Trophoblast cell (in vitro differentiated cells and primary cell): Measurements from ENCODE around the gene HTT.

Experiments used
- DNase-seq, 2 donors: peaks; one replicate each; pipeline ENCODE4 v3.0.0-alpha.2; 2016
- H2AFZ ChIP-seq: 2 replicates; pipeline ENCODE4 v1.6.1; 2013; ENCODE audit warnings: low read length, moderate library complexity, mild to moderate bottlenecking; ENCODE audit not compliant: insufficient read depth, poor library complexity
- H2AK5ac ChIP-seq: 2 replicates; pipeline ENCODE4 v1.6.1; 2013; ENCODE audit warnings: mild to moderate bottlenecking, low read length
- H2BK120ac ChIP-seq: 2 replicates; pipeline ENCODE4 v1.6.1; 2013; ENCODE audit warnings: low read length, mild to moderate bottlenecking, moderate library complexity; ENCODE audit not compliant: insufficient read depth, poor library complexity
- H2BK12ac ChIP-seq: 2 replicates; pipeline ENCODE4 v1.6.1; 2013; ENCODE audit warnings: mild to moderate bottlenecking, low read length, moderate library complexity
- H2BK5ac ChIP-seq: 2 replicates; pipeline ENCODE4 v1.6.1; 2013; ENCODE audit warnings: low read length, low read depth, moderate library complexity, mild to moderate bottlenecking; ENCODE audit not compliant: poor library complexity
- H3K14ac ChIP-seq: 2 replicates; pipeline ENCODE4 v1.6.1; 2013; ENCODE audit warnings: mild to moderate bottlenecking, low read length
- H3K18ac ChIP-seq: 2 replicates; pipeline ENCODE4 v1.6.1; 2013; ENCODE audit warnings: mild to moderate bottlenecking, low read length
- H3K23ac ChIP-seq: 2 replicates; pipeline ENCODE4 v1.6.1; 2013; ENCODE audit warnings: low read length
- H3K27ac ChIP-seq: 2 replicates; pipeline ENCODE4 v1.5.1; 2013; ENCODE audit warnings: low read depth, mild to moderate bottlenecking, inconsistent platforms, low read length, moderate library complexity
- H3K27me3 ChIP-seq: 2 replicates; pipeline ENCODE4 v1.6.1; 2013; ENCODE audit warnings: inconsistent platforms, mild to moderate bottlenecking, low read length, moderate library complexity; ENCODE audit not compliant: insufficient read depth
- H3K36me3 ChIP-seq, 2 experiments: 1 replicate in 1 of 2; 2 replicates in 1 of 2; pipeline ENCODE4 v1.6.1; 2013; ENCODE audit warnings: low read length in 2 of 2, mild to moderate bottlenecking in 2 of 2, moderate library complexity in 1 of 2; ENCODE audit not compliant: insufficient read depth in 2 of 2, control insufficient read depth in 1 of 2
- H3K4ac ChIP-seq: 2 replicates; pipeline ENCODE4 v1.6.1; 2013; ENCODE audit warnings: low read depth, mild to moderate bottlenecking, low read length, moderate library complexity
- H3K4me1 ChIP-seq, 2 experiments: 1 replicate in 1 of 2; 2 replicates in 1 of 2; pipeline ENCODE4 v1.6.1; 2013; ENCODE audit warnings: low read length in 2 of 2, mild to moderate bottlenecking in 2 of 2, moderate library complexity in 1 of 2; ENCODE audit not compliant: insufficient read depth in 2 of 2, control insufficient read depth in 1 of 2
- H3K4me2 ChIP-seq: 2 replicates; pipeline ENCODE4 v1.6.1; 2013; ENCODE audit warnings: inconsistent platforms, mild to moderate bottlenecking, low read length, moderate library complexity
- H3K4me3 ChIP-seq: 2 replicates; pipeline ENCODE4 v1.5.1; 2013; ENCODE audit warnings: mild to moderate bottlenecking, low read depth, low read length, inconsistent platforms
- H3K79me1 ChIP-seq: one replicate; pipeline ENCODE4 v1.6.1; 2013; ENCODE audit warnings: low read length
- H3K79me2 ChIP-seq: 2 replicates; pipeline ENCODE4 v1.6.1; 2013; ENCODE audit warnings: low read length, mild to moderate bottlenecking; ENCODE audit not compliant: control insufficient read depth, insufficient read depth, poor library complexity
- H3K9ac ChIP-seq: 2 replicates; pipeline ENCODE4 v1.6.1; 2013; ENCODE audit warnings: mild to moderate bottlenecking, low read length
- H3K9me3 ChIP-seq: 2 replicates; pipeline ENCODE4 v1.6.1; 2013; ENCODE audit warnings: low read depth, mild to moderate bottlenecking, control low read depth, inconsistent platforms, low read length; ENCODE audit not compliant: insufficient read depth
- H4K12ac ChIP-seq: 2 replicates; pipeline ENCODE4 v1.6.1; 2013; ENCODE audit warnings: low read depth, mild to moderate bottlenecking, low read length, moderate library complexity
- H4K8ac ChIP-seq: 2 replicates; pipeline ENCODE4 v1.6.1; 2013; ENCODE audit warnings: low read depth, mild to moderate bottlenecking, low read length, moderate library complexity
- H4K91ac ChIP-seq: one replicate; pipeline ENCODE4 v1.6.1; 2013; ENCODE audit warnings: low read depth, mild to moderate bottlenecking, low read length, moderate library complexity
- WGBS: extraction: QIAGEN DNeasy Blood & Tissue Kit; methylation state at CpG from one replicate; pipeline ENCODE4 v1.1.7; 2013; ENCODE audit warnings: missing lambda C conversion rate; ENCODE audit not compliant: insufficient read length, insufficient coverage; ENCODE audit errors: extremely low coverage; 5-methylcytosine and 5-hydroxymethylcytosine counted together

The HTT gene

DNA sequence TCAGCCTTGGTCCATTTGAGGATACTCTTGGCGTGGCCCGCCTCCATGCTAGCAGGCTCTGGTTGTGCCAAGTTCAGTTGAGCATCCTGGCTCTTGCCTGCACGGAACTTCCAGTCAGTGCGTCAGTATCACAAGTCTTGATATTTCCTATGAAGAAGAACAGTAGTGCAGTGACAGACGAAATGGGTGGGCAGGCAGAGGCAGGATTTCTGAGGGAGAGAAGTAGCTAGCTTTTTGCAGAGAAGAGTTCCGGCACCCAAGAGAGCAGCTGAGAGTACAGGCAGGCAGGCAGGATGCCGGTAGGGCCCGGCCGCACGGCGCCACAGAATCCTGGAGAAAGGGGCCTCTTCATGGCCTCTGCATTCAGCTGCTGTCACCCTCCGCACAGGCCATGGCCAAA lies 118.3 kb downstream of the HTT start:
- no peak for DNase-seq
- Histone ChIP-seq H3K27ac (no peak overlapping the region), H3K4ac (no peak overlapping the region), H3K14ac (no peak overlapping the region), H3K79me1 (no peaks in the 10 kb centered on the region), H2BK120ac (no peak overlapping the region), H2AFZ (no peak overlapping the region), H2AK5ac (no peak overlapping the region), H3K9me3 (no peaks in the 10 kb centered on the region), H2BK12ac (no peak overlapping the region), H4K91ac (no peak overlapping the region), H3K79me2 (no peaks in the 10 kb centered on the region), H3K36me3 (peaks cover 36 to 43% of the 10 kb centered on the region in 2 experiments), H4K8ac (no peak overlapping the region), H2BK5ac (no peak overlapping the region), H3K18ac (no peak overlapping the region), H3K4me2 (no peak overlapping the region), H4K12ac (no peak overlapping the region), H3K9ac (no peak overlapping the region), H3K27me3 (no peaks in the 10 kb centered on the region), H3K23ac (no peak overlapping the region), H3K4me3 (no peak overlapping the region), H3K4me1 (no peaks in the 10 kb centered on the region)
- WGBS, result no CpG with 5 or more reads among the region's 12 CpGs

GRCh38 chr4:3193531-3194203 lies 119.2 kb downstream of the HTT start:
- no peak overlapping the region for H2AK5ac ChIP-seq
- no peak overlapping the region for H3K4ac ChIP-seq
- no peak overlapping the region for H2BK5ac ChIP-seq
- no peak overlapping the region for H3K4me3 ChIP-seq
- no peak overlapping the region for H2BK12ac ChIP-seq
- no peaks in the 10 kb centered on the region for H3K9me3 ChIP-seq
- H3K18ac ChIP-seq, result no peak overlapping the region
- peaks cover 32 to 40% of the 10 kb centered on the region in 2 experiments for H3K36me3 ChIP-seq
- no peak for DNase-seq
- no peak overlapping the region for H3K14ac ChIP-seq
- no peak overlapping the region for H2BK120ac ChIP-seq
- no peak overlapping the region for H4K8ac ChIP-seq
- no peak overlapping the region for H2AFZ ChIP-seq
- H3K23ac ChIP-seq, result no peak overlapping the region
- no peak overlapping the region for H4K91ac ChIP-seq
- no peaks in the 10 kb centered on the region for H3K27me3 ChIP-seq
- H3K79me1 ChIP-seq, result no peaks in the 10 kb centered on the region
- H3K79me2 ChIP-seq, result no peaks in the 10 kb centered on the region
- no peak overlapping the region for H4K12ac ChIP-seq
- H3K4me1 ChIP-seq, result no peaks in the 10 kb centered on the region
- H3K27ac ChIP-seq, result no peak overlapping the region
- no peak overlapping the region for H3K4me2 ChIP-seq
- no CpG with 5 or more reads among the region's 6 CpGs for WGBS
- H3K9ac ChIP-seq, result no peak overlapping the region

- H2AFZ ChIP-seq, result no peak overlapping the region
- WGBS, result no CpG with 5 or more reads among the region's 7 CpGs
- H2BK5ac ChIP-seq, result no peak overlapping the region
- no peak overlapping the region for H2AK5ac ChIP-seq
- no peaks in the 10 kb centered on the region for H3K79me2 ChIP-seq
- H4K12ac ChIP-seq, result no peak overlapping the region
- H3K9me3 ChIP-seq, result no peaks in the 10 kb centered on the region
- no peak overlapping the region for H3K4me2 ChIP-seq
- no peak overlapping the region for H3K4me3 ChIP-seq
- H3K9ac ChIP-seq, result no peak overlapping the region
- H3K14ac ChIP-seq, result no peak overlapping the region
- no peak overlapping the region for H4K91ac ChIP-seq
- H2BK120ac ChIP-seq, result no peak overlapping the region
- DNase-seq, result no peak
- no peaks in the 10 kb centered on the region for H3K4me1 ChIP-seq
- no peak overlapping the region for H3K27ac ChIP-seq
- H3K36me3 ChIP-seq, result peaks cover 39 to 42% of the 10 kb centered on the region in 2 experiments
- H4K8ac ChIP-seq, result no peak overlapping the region
- H3K18ac ChIP-seq, result no peak overlapping the region
- H3K4ac ChIP-seq, result no peak overlapping the region
- no peaks in the 10 kb centered on the region for H3K27me3 ChIP-seq
- no peak overlapping the region for H3K23ac ChIP-seq
- H3K79me1 ChIP-seq, result no peaks in the 10 kb centered on the region
- no peak overlapping the region for H2BK12ac ChIP-seq
Observed at GRCh38 chr4:3196670-3197359, 122.3 kb downstream of the HTT start.

DNA sequence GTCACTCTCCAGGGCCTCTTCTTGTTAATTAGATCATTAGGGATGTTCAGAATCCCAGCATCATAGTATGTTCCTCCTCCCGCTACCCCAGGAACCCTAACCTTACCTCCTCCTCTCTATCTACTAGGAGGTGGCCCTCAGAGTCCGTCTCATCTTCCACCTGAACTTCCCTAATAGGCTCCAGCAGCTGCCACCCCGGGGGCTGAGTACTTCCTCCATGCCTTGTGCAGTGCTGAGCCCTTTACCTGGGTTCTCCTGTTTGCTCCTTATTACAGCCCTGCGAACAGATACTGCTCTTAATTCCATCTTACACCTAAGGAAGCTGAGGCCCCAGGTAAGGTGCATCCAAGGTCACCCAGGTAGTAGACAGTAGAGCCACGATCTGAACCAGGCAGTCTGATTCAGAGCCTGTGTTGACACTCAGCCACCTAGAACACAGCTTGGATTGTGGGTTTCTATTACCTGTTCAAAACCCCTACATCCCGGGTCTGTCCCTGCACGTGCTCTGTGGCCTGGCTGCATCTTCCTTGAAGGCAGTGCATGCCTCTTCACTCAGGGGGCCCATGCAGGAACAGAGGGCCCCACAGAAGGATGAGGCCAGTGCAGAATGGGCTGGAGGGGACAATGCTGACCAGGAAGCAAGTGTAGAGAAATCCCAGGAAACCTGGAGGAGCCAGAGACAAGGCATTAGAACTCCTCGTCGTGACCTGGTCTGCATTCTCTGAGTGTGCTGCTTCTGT lies 123.1 kb downstream of the HTT start:
- no CpG with 5 or more reads among the region's 9 CpGs for WGBS
- Histone ChIP-seq H3K79me2 (no peaks in the 10 kb centered on the region), H2BK120ac (no peak overlapping the region), H4K91ac (no peak overlapping the region), H3K9ac (no peak overlapping the region), H3K23ac (no peak overlapping the region), H3K9me3 (no peaks in the 10 kb centered on the region), H3K36me3 (peaks cover 37 to 40% of the 10 kb centered on the region in 2 experiments), H2BK12ac (no peak overlapping the region), H3K4me3 (no peak overlapping the region), H3K14ac (no peak overlapping the region), H4K8ac (no peak overlapping the region), H3K27ac (no peak overlapping the region), H3K18ac (no peak overlapping the region), H3K4me2 (no peak overlapping the region), H3K79me1 (no peaks in the 10 kb centered on the region), H3K4ac (no peak overlapping the region), H2AK5ac (no peak overlapping the region), H3K4me1 (no peaks in the 10 kb centered on the region), H2AFZ (no peak overlapping the region), H2BK5ac (no peak overlapping the region), H4K12ac (no peak overlapping the region), H3K27me3 (no peaks in the 10 kb centered on the region)
- no peak for DNase-seq
